HCT116 (cell line): ENCODE measurements around the gene PLA1A. TPM values are rescaled to one million over a fixed set of nuclear protein-coding genes. Genes with fewer than 3 reads are reported as not detected.

Experiments
- ATAC-seq: fragments of 200-7000 bp; cut with Tn5 transposase; 2 replicates; pipeline ENCODE4 v1.9.1; 2020; ENCODE audit warnings: mild to moderate bottlenecking, moderate library complexity
- BruUV-seq: library from RNA; stranded (reverse); fragments of 400-500 nt; replicated peaks from 2 replicates; lab custom pipeline; 2021; lab: Mats Ljungman, UMichigan
- CTCF ChIA-PET: fragments of 300-600 bp; sonication (Branson Sonifier 250); formaldehyde crosslinking; loops from one replicate; lab custom pipeline; 2021; ENCODE audit warnings: antibody characterized with exemption; lab: Charles Lee
- POLR2A ChIA-PET: fragments of 300-600, 350-600 bp; sonication (Branson Sonifier 250); formaldehyde crosslinking; loops from one replicate; lab custom pipeline; 2021; ENCODE audit warnings: antibody characterized with exemption; lab: Charles Lee
- RAD21 ChIA-PET, 2 experiments: fragments of 300-600 bp; sonication (Branson Sonifier 250); formaldehyde crosslinking; loops; one replicate each; lab custom pipeline; 2023; ENCODE audit warnings: low total read pairs in 2 of 2; ENCODE audit not compliant: uncharacterized antibody in 2 of 2, unreplicated experiment in 2 of 2, low non-redundant PET in 1 of 2; lab: Charles Lee
- DNase-seq: peaks from one replicate; pipeline ENCODE4 v3.0.0-alpha.2; 2010; ENCODE audit warnings: low read depth, low spot score
- H2AFZ ChIP-seq: fragments of 200-600 bp; shearing (Covaris generic), sonication (generic); 2 replicates; pipeline ENCODE4 v1.6.1; 2017; ENCODE audit warnings: low read depth, mixed run types, mixed read lengths, antibody characterized with exemption, low read length; ENCODE audit not compliant: poor library complexity, severe bottlenecking
- H3K27ac ChIP-seq: 2 replicates; pipeline ENCODE4 v1.5.1; 2012; ENCODE audit warnings: low read depth, low read length
- H3K27me3 ChIP-seq: fragments of 200-600 bp; sonication (generic); 2 replicates; pipeline ENCODE4 v1.6.1; 2016; ENCODE audit warnings: mixed run types, low read length, mixed read lengths; ENCODE audit not compliant: insufficient read depth
- H3K36me3 ChIP-seq, 2 experiments: fragments of 200-500 bp in 1 of 2; fragments of 200-600 bp in 1 of 2; sonication (Bioruptor generic) in 1 of 2; sonication (generic) in 1 of 2; 2 replicates each; pipeline versions ENCODE4 v1.5.1 to v1.6.1; 2014 to 2016; ENCODE audit warnings: low read length in 2 of 2, inconsistent platforms in 1 of 2, mixed read lengths in 1 of 2, mixed run types in 1 of 2; ENCODE audit not compliant: insufficient read depth in 2 of 2, control insufficient read depth in 1 of 2
- H3K4me1 ChIP-seq, 2 experiments: fragments of 200-600 bp in 1 of 2; sonication (generic) in 1 of 2; 2 replicates each; pipeline versions ENCODE4 v1.5.1 to v1.6.1; 2012 to 2017; ENCODE audit warnings: low read length in 2 of 2, inconsistent platforms in 1 of 2, mild to moderate bottlenecking in 1 of 2, mixed read lengths in 1 of 2, mixed run types in 1 of 2, moderate library complexity in 1 of 2; ENCODE audit not compliant: insufficient read depth in 2 of 2, control insufficient read depth in 1 of 2
- H3K4me2 ChIP-seq: fragments of 200-600 bp; sonication (generic); 2 replicates; pipeline ENCODE4 v1.6.1; 2017; ENCODE audit warnings: mixed run types, low read length, mixed read lengths
- H3K4me3 ChIP-seq, 2 experiments: fragments of 200-600 bp in 1 of 2; sonication (generic) in 1 of 2; replicated peaks in 1 of 2; 2 replicates each; pipeline ENCODE4 v1.5.1; 2011 to 2016; ENCODE audit warnings: low read length in 2 of 2, control low read depth in 1 of 2, low read depth in 1 of 2, mild to moderate bottlenecking in 1 of 2, mixed read lengths in 1 of 2, mixed run types in 1 of 2
- H3K79me2 ChIP-seq: fragments of 200-600 bp; sonication (generic); 2 replicates; pipeline ENCODE4 v1.6.1; 2017; ENCODE audit warnings: mild to moderate bottlenecking, mixed run types, low read length, moderate library complexity, mixed read lengths; ENCODE audit not compliant: insufficient read depth
- H3K9ac ChIP-seq: fragments of 200-600 bp; sonication (generic); 2 replicates; pipeline ENCODE4 v1.6.1; 2016; ENCODE audit warnings: low read length, mixed read lengths
- H3K9me2 ChIP-seq: fragments of 200-600 bp; sonication (generic), shearing (Covaris generic); 2 replicates; pipeline ENCODE4 v1.6.1; 2017; ENCODE audit warnings: mixed run types, mild to moderate bottlenecking, moderate library complexity; ENCODE audit not compliant: insufficient read depth
- H3K9me3 ChIP-seq, 2 experiments: fragments of 200-500 bp in 1 of 2; fragments of 200-600 bp in 1 of 2; sonication (Bioruptor generic) in 1 of 2; sonication (generic) in 1 of 2; 2 replicates each; pipeline ENCODE4 v1.6.1; 2014 to 2017; ENCODE audit warnings: low read length in 2 of 2, mixed read lengths in 2 of 2, inconsistent platforms in 1 of 2, low read depth in 1 of 2, mild to moderate bottlenecking in 1 of 2, mixed run types in 1 of 2, moderate library complexity in 1 of 2; ENCODE audit not compliant: control insufficient read depth in 1 of 2, insufficient read depth in 1 of 2
- H4K20me1 ChIP-seq: fragments of 200-600 bp; sonication (generic), shearing (Covaris generic); 2 replicates; pipeline ENCODE4 v1.6.1; 2017; ENCODE audit warnings: mixed run types, mild to moderate bottlenecking, moderate library complexity; ENCODE audit not compliant: insufficient read depth
- CEBPB ChIP-seq: IDR thresholded peaks from 2 replicates; pipeline ENCODE4 v1.6.1; 2012; ENCODE audit warnings: low read depth
- ELF1 ChIP-seq: IDR thresholded peaks from 2 replicates; pipeline ENCODE4 v1.6.1; 2012; ENCODE audit warnings: low read depth, borderline replicate concordance
- EZH2phosphoT487 ChIP-seq: fragments of 200-600 bp; IDR thresholded peaks from 2 replicates; pipeline ENCODE4 v1.6.1; 2018; ENCODE audit warnings: antibody characterized with exemption, borderline replicate concordance
- FOSL1 ChIP-seq: IDR thresholded peaks from 2 replicates; pipeline ENCODE4 v1.6.1; 2012; ENCODE audit warnings: low read depth
- JUND ChIP-seq: IDR thresholded peaks from 2 replicates; pipeline ENCODE4 v1.6.1; 2012
- RAD21 ChIP-seq: IDR thresholded peaks from 2 replicates; pipeline ENCODE4 v1.6.1; 2012; ENCODE audit warnings: low read depth, mild to moderate bottlenecking
- SIN3A ChIP-seq: IDR thresholded peaks from 2 replicates; pipeline ENCODE4 v1.6.1; 2012; ENCODE audit warnings: low read depth
- SP1 ChIP-seq: IDR thresholded peaks from 2 replicates; pipeline ENCODE4 v1.6.1; 2012; ENCODE audit warnings: low read depth
- ZBTB33 ChIP-seq: IDR thresholded peaks from 2 replicates; pipeline ENCODE4 v1.6.1; 2011; ENCODE audit warnings: mild to moderate bottlenecking, low read length, moderate library complexity; ENCODE audit not compliant: insufficient replicate concordance; ENCODE audit errors: extremely low read depth
- intact Hi-C: fragments of 100-400 bp; cut with micrococcal nuclease; formaldehyde crosslinking; loops from 2 replicates; pipeline ENCODE4 v1.10.0; 2022
- total RNA-seq: library from RNA; stranded (reverse); gene quantifications from one replicate; pipeline ENCODE4 v1.2.1, GENCODE V29; 2021; ENCODE audit not compliant: unreplicated experiment
- TF ChIP-seq, protein P1 (sequence below): IDR thresholded peaks from 2 replicates; pipeline ENCODE4 v1.6.1; 2012

The PLA1A gene
- total RNA-seq, 1 experiment from 2014 or later = not detected

- ChIA-PET POLR2A (interaction anchor here (1.8 kb wide), 1 partner anchor 212 kb away, joined by 3 read pairs; no protein-coding TSS in a partner anchor), CTCF (no interaction called here), RAD21 (no interaction called here)
- peaks cover 12 to 29% of the 10 kb centered on the region in 2 experiments for H3K36me3 ChIP-seq
- H3K9ac ChIP-seq = peak overlapping the region; percentile 62
- H3K4me1 ChIP-seq = peaks cover 3 to 14% of the 10 kb centered on the region in 2 experiments; a peak in 3 of 4 replicates
- ATAC-seq (no peak), DNase-seq (no peak)
- no peak overlapping the region for H3K27ac ChIP-seq
- H3K4me2 ChIP-seq = peak overlapping the region; percentile 93
- H3K9me3 ChIP-seq = no peaks in the 10 kb centered on the region
- H3K4me3 ChIP-seq = peak overlapping the region; percentile 74 to 87
- intact Hi-C loops = loop anchor here (10.0 kb wide), 2 partner anchors 211 to 641 kb away; partner anchors contain the start of genes IGSF11, POGLUT1 and TMEM39A
- no peaks in the 10 kb centered on the region for H4K20me1 ChIP-seq
- TF ChIP-seq RAD21 (no peak), CEBPB (no peak), ZBTB33 (no peak), SP1 (no peak), SIN3A (no peak), EZH2phosphoT487 (no peak), FOSL1 (no peak), JUND (no peak), ELF1 (no peak)
- TF ChIP-seq, protein P1, sequence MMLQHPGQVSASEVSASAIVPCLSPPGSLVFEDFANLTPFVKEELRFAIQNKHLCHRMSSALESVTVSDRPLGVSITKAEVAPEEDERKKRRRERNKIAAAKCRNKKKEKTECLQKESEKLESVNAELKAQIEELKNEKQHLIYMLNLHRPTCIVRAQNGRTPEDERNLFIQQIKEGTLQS = no peak
- H3K9me2 ChIP-seq = no peaks in the 10 kb centered on the region
- no peak overlapping the region for H2AFZ ChIP-seq
- no TSS peak for BruUV-seq
- H3K79me2 ChIP-seq = peaks cover 21% of the 10 kb centered on the region
- no peaks in the 10 kb centered on the region for H3K27me3 ChIP-seq
Observed at GRCh38 chr3:119676020-119676419, 78.3 kb downstream of the PLA1A start.
